Right atrium auricular region (tissue), 2 donors: Measurements from ENCODE around the gene TXNL4A. TPM values are rescaled to one million over a fixed set of nuclear protein-coding genes. Genes with fewer than 3 reads are reported as not detected.

Experiments
- DNase-seq: peaks from one replicate; pipeline ENCODE4 v3.0.0-alpha.2; 2019; ENCODE audit warnings: low spot score
- H3K27ac ChIP-seq, 2 donors: fragments of 200-600 bp; sonication (generic); 1 replicate in 1 of 2; 2 replicates in 1 of 2; pipeline ENCODE4 v1.5.1; 2016 to 2019
- H3K27me3 ChIP-seq, 2 donors: fragments of 200-600 bp; sonication (generic); one replicate each; pipeline versions ENCODE4 v1.5.1 to v1.6.0; 2017 to 2019
- H3K36me3 ChIP-seq: fragments of 200-600 bp; sonication (generic); one replicate; pipeline ENCODE4 v1.5.1; 2016
- H3K4me1 ChIP-seq, 2 donors: fragments of 200-600 bp; sonication (generic); one replicate each; pipeline versions ENCODE4 v1.5.1 to v1.6.0; 2017 to 2019
- H3K4me3 ChIP-seq, 2 donors: fragments of 200-600 bp; sonication (generic); 1 replicate in 1 of 2; 2 replicates in 1 of 2; pipeline ENCODE4 v1.5.1; 2017 to 2019; ENCODE audit warnings: mild to moderate bottlenecking in 1 of 2, moderate library complexity in 1 of 2
- H3K9me3 ChIP-seq, 2 donors: fragments of 200-600 bp; sonication (generic); one replicate each; pipeline ENCODE4 v1.5.1; 2019
- total RNA-seq, 2 donors: library from RNA; depleted of rRNA; stranded (reverse); fragments of >200 nt; gene quantifications; one replicate each; pipeline ENCODE4 v1.1.0, GENCODE V29; 2016
- TF ChIP-seq, protein P1 (sequence below), 2 donors: fragments of 200-600 bp; sonication (generic); IDR thresholded peaks; one replicate each; pipeline ENCODE4 v1.5.1; 2019; ENCODE audit warnings: antibody characterized with exemption in 2 of 2

The TXNL4A gene
- total RNA-seq, 2 donors from 2014 or later: 20.8 to 37.5 TPM

DNA sequence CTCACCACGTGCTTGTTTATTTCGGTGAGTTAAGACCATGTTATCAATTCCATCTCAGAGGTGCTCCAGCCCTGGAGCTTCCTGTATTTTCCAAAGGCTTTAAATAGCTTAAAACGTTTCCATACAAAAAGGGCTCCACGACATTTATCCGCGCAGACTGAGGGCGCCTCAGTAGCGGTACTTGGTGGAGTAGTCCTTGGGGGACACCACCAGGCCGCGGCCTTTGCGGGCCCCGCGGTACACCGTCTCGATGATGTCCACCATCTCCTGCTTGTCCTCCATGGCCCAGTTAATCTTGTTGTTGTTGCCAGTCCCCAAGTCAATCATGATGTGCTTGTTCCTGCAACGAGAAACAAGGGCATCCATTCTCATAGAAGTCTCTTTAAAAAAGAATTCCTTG is 14.8 kb downstream of the TXNL4A start:
- Histone ChIP-seq H3K4me3 (no peak overlapping the region), H3K9me3 (no peaks in the 10 kb centered on the region), H3K4me1 (no peaks in the 10 kb centered on the region), H3K36me3 (peaks cover 33% of the 10 kb centered on the region), H3K27ac (no peak overlapping the region), H3K27me3 (no peaks in the 10 kb centered on the region)
- TF ChIP-seq, protein P1, sequence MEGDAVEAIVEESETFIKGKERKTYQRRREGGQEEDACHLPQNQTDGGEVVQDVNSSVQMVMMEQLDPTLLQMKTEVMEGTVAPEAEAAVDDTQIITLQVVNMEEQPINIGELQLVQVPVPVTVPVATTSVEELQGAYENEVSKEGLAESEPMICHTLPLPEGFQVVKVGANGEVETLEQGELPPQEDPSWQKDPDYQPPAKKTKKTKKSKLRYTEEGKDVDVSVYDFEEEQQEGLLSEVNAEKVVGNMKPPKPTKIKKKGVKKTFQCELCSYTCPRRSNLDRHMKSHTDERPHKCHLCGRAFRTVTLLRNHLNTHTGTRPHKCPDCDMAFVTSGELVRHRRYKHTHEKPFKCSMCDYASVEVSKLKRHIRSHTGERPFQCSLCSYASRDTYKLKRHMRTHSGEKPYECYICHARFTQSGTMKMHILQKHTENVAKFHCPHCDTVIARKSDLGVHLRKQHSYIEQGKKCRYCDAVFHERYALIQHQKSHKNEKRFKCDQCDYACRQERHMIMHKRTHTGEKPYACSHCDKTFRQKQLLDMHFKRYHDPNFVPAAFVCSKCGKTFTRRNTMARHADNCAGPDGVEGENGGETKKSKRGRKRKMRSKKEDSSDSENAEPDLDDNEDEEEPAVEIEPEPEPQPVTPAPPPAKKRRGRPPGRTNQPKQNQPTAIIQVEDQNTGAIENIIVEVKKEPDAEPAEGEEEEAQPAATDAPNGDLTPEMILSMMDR (IDR thresholded peaks at IDR 0.05): no peak
- DNase-seq: no peak

DNA sequence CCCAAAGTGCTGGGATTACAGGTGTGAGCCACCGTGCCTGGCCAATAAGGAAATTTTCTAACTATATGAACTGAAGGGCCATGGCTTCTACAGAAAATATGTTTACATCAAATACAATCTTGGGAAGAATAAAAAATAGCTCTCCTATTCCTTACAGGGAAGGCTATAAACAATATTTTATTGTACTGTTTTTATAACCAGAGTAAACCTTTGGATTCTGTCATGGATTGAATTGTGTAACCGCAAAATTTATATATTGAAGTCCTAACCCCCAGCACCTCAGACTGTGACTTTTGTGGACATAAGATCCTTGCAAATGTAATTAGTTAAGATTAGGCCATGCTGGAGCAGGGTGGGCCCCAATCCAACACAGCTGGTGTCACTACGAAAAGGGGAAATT is 15.6 kb downstream of the TXNL4A start:
- H3K4me1 ChIP-seq: no peaks in the 10 kb centered on the region
- TF ChIP-seq, protein P1 (IDR thresholded peaks at IDR 0.05): no peak
- no peak overlapping the region for H3K4me3 ChIP-seq
- H3K27me3 ChIP-seq: no peaks in the 10 kb centered on the region
- no peak overlapping the region for H3K27ac ChIP-seq
- no peaks in the 10 kb centered on the region for H3K9me3 ChIP-seq
- DNase-seq: no peak
- H3K36me3 ChIP-seq: peaks cover 33% of the 10 kb centered on the region

DNA sequence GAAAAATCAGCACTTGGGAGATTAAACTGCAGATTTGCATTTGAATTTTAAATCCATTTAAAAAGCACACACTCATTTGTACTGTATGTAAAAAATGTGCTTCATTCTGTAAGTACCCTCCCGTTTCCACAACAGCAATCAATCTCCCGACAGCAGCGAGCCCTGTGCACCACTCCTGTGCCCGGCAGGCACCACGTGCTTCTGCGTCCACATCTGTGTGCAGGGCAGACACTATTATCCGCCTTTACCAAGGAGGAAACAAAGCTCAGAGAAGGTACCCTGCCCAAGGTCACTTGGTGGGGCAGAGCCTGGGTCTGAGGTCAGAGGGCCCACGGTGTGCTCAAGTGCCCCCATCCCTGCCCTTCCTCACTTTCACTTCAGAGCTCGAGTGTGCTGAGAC is 16.4 kb downstream of the TXNL4A start:
- H3K4me1 ChIP-seq: no peaks in the 10 kb centered on the region
- H3K9me3 ChIP-seq: no peaks in the 10 kb centered on the region
- TF ChIP-seq, protein P1 (IDR thresholded peaks at IDR 0.05): no peak
- no peak overlapping the region for H3K4me3 ChIP-seq
- DNase-seq: no peak
- peaks cover 33% of the 10 kb centered on the region for H3K36me3 ChIP-seq
- no peaks in the 10 kb centered on the region for H3K27me3 ChIP-seq
- no peak overlapping the region for H3K27ac ChIP-seq

DNA sequence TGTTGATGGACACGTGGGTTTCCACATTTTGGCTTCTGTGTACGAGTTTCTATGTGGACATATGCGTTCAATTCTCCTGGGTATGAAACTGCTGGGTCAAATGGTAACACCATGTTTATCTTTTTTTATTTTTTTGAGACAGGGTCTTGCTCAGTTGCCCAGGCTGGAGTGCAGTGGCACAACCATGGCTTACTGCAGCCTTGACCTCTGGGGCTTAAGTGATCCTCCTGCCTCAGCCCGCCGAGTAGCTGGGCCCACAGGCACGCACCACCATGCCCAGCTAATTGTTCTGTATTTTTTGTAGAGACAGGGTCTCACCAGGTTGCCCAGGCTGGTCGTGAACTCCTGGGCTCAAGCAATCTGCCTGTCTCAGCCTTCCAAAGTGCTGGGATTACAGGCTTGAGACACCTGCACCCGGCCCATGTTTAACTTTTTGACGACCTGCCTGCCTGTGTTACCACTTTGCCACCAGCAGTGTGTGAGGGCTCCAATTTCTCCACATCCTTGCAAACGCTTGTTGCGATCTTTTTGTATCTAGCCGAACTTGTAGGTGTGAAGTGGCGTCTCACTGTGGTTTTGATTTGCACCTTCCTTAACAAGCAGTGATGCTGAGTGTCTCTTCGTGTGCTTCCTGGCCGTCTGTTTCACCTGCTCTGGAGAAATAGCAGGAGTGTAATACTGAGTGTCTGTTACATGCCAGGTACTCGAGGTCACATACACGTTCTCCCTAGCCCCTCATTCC is 17.0 kb downstream of the TXNL4A start:
- no peak overlapping the region for H3K27ac ChIP-seq
- H3K4me3 ChIP-seq: no peak overlapping the region
- peaks cover 33% of the 10 kb centered on the region for H3K36me3 ChIP-seq

DNA sequence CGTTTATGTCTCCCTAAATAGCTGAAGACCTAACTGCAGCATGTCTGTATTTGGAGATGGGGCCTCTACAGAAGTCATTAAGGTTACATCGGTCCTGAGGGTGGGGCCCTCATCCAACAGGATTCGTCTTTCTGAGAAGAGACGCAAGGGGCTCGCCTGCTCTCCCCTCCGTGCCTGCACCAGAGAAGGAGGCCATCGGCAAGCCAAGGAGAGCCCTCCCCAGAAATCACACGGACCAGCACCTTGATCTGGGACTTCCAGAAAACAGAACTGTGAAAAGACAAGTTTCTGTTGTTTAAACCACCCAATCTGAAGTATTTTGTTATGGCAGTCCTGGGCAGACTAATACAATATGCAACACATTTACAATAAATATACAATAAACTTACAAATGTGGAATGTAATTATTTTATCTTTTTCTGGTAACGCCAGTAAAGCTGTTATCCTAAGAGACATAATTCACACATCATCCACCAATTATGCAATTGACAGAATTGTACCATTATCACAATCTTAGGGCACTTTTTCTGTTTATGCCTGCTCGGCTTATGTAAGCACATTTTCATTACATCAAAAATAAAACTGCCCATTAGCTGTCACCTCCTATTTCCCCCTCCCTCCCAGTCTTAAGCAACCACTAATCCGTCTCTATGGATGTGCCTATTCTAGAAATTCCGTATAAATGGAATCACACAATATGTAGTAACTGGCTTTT is 17.8 kb downstream of the TXNL4A start:
- H3K4me1 ChIP-seq: peaks cover 0 to 2% of the 10 kb centered on the region in 2 donors
- H3K27ac ChIP-seq: no peak overlapping the region
- no peaks in the 10 kb centered on the region for H3K9me3 ChIP-seq
- TF ChIP-seq, protein P1 (IDR thresholded peaks at IDR 0.05): no peak
- DNase-seq: no peak
- peaks cover 30% of the 10 kb centered on the region for H3K36me3 ChIP-seq
- no peaks in the 10 kb centered on the region for H3K27me3 ChIP-seq
- H3K4me3 ChIP-seq: no peak overlapping the region

More for the DNA sequence above, 17.0 kb downstream of the TXNL4A start:
- DNase-seq: no peak
- no peaks in the 10 kb centered on the region for H3K9me3 ChIP-seq
- H3K4me1 ChIP-seq: no peaks in the 10 kb centered on the region
- TF ChIP-seq, protein P1 (IDR thresholded peaks at IDR 0.05): no peak
- H3K27me3 ChIP-seq: no peaks in the 10 kb centered on the region
